ENCODE results near the gene KLHL10. TPM values are rescaled to one million over a fixed set of nuclear protein-coding genes. Genes with fewer than 3 reads are reported as not detected.
A peak's percentile ranks its signal among the peaks of the same experiment; 100 is the strongest.

Gene KLHL10
- total and polyA plus RNA-seq, 2 of the 13 experiments (the other 11 are each of a cell fraction or from before 2014, with no cell fraction given): 0.04 to 0.08 TPM

DNA sequence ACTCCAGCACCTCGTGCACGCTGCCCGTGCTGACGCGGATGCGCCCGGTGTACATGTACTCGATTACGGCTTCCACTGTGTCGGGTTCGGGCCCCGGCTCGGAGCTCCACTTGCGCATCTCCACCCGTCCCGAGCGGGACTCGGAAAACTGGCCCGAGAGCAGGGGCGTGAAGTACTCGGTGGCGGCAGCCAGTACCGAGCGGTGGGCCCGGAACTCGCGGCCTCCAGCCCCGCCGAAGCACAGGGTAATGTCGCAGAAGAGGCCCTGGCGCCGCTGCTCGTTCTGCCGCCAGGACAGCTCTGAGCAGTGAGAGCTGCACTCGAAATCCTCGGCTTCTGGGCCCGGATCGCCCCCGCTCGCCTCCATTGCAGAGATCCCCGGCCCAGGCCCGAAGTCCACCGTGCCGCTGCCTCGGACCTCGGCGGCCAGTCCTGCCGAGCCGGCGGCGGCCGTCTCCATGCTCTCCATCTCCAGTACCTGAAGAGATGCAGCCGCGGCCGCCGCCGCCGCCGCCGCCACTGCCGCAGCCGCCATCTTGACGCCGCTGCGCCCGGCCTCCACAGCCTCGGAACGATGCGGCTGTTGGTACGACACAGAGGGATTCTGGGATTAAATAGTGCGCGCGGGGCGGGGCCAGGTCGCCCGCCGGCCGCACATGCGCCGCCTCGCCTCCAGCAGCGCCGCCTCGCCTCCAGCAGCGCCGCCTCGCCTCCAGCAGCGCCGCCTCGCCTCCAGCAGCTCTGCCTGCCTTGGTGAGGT is 27.4 kb downstream of the KLHL10 start, which contains the start of gene KLHL11 (continued):
- no peak for TF ChIP-seq ZNF207 (IDR thresholded peaks at IDR 0.05; ENCODE audit: borderline replicate concordance)
- no peak for TF ChIP-seq ZNF20 (CRISPR knock-in tag; IDR thresholded peaks at IDR 0.05)
- peak; percentile 98 for TF ChIP-seq HOXA3 (CRISPR knock-in tag; IDR thresholded peaks at IDR 0.05)
- no peak; the same call in 1 of the 2 replicates for TF ChIP-seq ZNF746 (CRISPR knock-in tag; IDR thresholded peaks at IDR 0.05)
- no peak for TF ChIP-seq ADNP (CRISPR knock-in tag; IDR thresholded peaks at IDR 0.05)
- TF ChIP-seq, protein P1, sequence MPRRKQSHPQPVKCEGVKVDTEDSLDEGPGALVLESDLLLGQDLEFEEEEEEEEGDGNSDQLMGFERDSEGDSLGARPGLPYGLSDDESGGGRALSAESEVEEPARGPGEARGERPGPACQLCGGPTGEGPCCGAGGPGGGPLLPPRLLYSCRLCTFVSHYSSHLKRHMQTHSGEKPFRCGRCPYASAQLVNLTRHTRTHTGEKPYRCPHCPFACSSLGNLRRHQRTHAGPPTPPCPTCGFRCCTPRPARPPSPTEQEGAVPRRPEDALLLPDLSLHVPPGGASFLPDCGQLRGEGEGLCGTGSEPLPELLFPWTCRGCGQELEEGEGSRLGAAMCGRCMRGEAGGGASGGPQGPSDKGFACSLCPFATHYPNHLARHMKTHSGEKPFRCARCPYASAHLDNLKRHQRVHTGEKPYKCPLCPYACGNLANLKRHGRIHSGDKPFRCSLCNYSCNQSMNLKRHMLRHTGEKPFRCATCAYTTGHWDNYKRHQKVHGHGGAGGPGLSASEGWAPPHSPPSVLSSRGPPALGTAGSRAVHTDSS (CRISPR knock-in tag; conservative IDR thresholded peaks at IDR 0.05): 0 out of 2 replicates have a peak, but pooled peaks have one; percentile 26
- no peak for TF ChIP-seq ZEB1 (IDR thresholded peaks at IDR 0.05; ENCODE audit: insufficient replicate concordance, low read depth)
- TF ChIP-seq GTF3A (CRISPR knock-in tag; conservative IDR thresholded peaks at IDR 0.05): no peak
- no peak for TF ChIP-seq ZNF567 (CRISPR knock-in tag; IDR thresholded peaks at IDR 0.05; ENCODE audit: borderline replicate concordance)
- 0 out of 2 replicates have a peak, but pooled peaks have one; percentile 77 for TF ChIP-seq ZNF331 (CRISPR knock-in tag; IDR thresholded peaks at IDR 0.05)
- TF ChIP-seq ZNF562 (CRISPR knock-in tag; IDR thresholded peaks at IDR 0.05; ENCODE audit: borderline replicate concordance): no peak; the same call in 1 of the 2 replicates
- no peak for TF ChIP-seq ZNF569 (CRISPR knock-in tag; IDR thresholded peaks at IDR 0.05; ENCODE audit: borderline replicate concordance)
- TF ChIP-seq MEF2D (CRISPR knock-in tag; IDR thresholded peaks at IDR 0.05): peak; percentile 66; the same call in 1 of the 2 replicates
- TF ChIP-seq, protein P2, sequence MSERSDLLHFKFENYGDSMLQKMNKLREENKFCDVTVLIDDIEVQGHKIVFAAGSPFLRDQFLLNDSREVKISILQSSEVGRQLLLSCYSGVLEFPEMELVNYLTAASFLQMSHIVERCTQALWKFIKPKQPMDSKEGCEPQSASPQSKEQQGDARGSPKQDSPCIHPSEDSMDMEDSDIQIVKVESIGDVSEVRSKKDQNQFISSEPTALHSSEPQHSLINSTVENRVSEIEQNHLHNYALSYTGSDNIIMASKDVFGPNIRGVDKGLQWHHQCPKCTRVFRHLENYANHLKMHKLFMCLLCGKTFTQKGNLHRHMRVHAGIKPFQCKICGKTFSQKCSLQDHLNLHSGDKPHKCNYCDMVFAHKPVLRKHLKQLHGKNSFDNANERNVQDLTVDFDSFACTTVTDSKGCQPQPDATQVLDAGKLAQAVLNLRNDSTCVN (CRISPR knock-in tag; IDR thresholded peaks at IDR 0.05; ENCODE audit: borderline replicate concordance): peak; percentile 54; the same call in 1 of the 2 replicates
- TF ChIP-seq RORA (CRISPR knock-in tag; IDR thresholded peaks at IDR 0.05): no peak
- peak; percentile 84 for TF ChIP-seq ZNF747 (CRISPR knock-in tag; IDR thresholded peaks at IDR 0.05; ENCODE audit: borderline replicate concordance)
- peak; percentile 66; the same call in 1 of the 2 replicates for TF ChIP-seq ZKSCAN5 (CRISPR knock-in tag; IDR thresholded peaks at IDR 0.05)
- TF ChIP-seq SPEN (CRISPR knock-in tag; IDR thresholded peaks at IDR 0.05; ENCODE audit: low read depth): peak; percentile 61
- TF ChIP-seq, protein P3, sequence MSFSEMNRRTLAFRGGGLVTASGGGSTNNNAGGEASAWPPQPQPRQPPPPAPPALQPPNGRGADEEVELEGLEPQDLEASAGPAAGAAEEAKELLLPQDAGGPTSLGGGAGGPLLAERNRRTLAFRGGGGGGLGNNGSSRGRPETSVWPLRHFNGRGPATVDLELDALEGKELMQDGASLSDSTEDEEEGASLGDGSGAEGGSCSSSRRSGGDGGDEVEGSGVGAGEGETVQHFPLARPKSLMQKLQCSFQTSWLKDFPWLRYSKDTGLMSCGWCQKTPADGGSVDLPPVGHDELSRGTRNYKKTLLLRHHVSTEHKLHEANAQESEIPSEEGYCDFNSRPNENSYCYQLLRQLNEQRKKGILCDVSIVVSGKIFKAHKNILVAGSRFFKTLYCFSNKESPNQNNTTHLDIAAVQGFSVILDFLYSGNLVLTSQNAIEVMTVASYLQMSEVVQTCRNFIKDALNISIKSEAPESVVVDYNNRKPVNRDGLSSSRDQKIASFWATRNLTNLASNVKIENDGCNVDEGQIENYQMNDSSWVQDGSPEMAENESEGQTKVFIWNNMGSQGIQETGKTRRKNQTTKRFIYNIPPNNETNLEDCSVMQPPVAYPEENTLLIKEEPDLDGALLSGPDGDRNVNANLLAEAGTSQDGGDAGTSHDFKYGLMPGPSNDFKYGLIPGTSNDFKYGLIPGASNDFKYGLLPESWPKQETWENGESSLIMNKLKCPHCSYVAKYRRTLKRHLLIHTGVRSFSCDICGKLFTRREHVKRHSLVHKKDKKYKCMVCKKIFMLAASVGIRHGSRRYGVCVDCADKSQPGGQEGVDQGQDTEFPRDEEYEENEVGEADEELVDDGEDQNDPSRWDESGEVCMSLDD (CRISPR knock-in tag; IDR thresholded peaks at IDR 0.05; ENCODE audit: borderline replicate concordance): no peak
- TF ChIP-seq ARNT2 (CRISPR knock-in tag; IDR thresholded peaks at IDR 0.05; ENCODE audit: low read depth): peak; percentile 76
- TF ChIP-seq ZNF34 (CRISPR knock-in tag; IDR thresholded peaks at IDR 0.05; ENCODE audit: borderline replicate concordance): peak; percentile 97
- no peak for TF ChIP-seq BCL6 (CRISPR knock-in tag; IDR thresholded peaks at IDR 0.05)
- TF ChIP-seq, protein P4, sequence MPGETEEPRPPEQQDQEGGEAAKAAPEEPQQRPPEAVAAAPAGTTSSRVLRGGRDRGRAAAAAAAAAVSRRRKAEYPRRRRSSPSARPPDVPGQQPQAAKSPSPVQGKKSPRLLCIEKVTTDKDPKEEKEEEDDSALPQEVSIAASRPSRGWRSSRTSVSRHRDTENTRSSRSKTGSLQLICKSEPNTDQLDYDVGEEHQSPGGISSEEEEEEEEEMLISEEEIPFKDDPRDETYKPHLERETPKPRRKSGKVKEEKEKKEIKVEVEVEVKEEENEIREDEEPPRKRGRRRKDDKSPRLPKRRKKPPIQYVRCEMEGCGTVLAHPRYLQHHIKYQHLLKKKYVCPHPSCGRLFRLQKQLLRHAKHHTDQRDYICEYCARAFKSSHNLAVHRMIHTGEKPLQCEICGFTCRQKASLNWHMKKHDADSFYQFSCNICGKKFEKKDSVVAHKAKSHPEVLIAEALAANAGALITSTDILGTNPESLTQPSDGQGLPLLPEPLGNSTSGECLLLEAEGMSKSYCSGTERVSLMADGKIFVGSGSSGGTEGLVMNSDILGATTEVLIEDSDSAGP (CRISPR knock-in tag; IDR thresholded peaks at IDR 0.05; ENCODE audit: borderline replicate concordance): peak; percentile 94
